Measurements from ENCODE around the gene KCNG2.

KCNG2 gene

DNA sequence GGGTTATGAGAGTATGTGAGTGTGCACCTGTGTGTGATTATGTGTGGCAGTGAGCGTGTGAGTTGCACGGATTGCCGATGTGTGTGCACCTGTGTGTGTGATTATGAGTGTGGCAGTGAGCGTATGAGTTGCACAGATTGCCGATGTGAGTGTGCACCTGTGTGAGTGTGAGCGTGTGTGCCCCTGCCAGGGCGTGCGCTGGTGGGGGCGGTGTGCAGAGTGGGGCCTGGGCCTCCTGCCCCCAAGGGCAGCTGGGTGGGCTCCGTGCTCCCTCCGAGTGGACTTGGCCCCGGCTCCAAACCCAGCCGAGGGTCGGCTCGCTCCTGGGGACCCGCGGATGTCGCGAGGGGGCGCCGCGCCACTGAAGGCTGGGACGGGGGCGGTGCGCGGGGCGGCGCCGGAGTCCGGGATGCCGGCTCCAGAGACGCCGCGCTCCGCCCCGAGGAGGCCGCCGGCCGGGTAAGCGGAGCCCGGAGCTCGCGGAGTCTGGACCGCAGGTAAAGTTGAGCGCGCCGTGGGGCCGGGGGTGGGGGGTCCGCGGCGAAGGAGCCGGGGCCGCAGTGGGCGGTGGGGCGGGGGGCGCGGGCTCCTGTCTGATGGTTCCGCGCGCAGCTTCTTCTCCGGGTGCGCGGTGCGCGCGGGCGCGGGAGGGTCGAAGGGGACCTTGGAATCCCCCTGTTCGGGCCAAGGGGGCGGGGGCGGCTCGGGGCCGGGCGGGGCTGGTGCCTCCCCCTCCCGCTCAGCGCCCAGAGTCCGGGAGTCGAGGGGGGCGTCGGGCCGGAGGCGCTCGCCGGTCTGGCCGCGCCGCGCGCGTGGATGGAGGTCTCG lies at the start of gene KCNG2 (continued):
- TF ChIP-seq, protein P1, sequence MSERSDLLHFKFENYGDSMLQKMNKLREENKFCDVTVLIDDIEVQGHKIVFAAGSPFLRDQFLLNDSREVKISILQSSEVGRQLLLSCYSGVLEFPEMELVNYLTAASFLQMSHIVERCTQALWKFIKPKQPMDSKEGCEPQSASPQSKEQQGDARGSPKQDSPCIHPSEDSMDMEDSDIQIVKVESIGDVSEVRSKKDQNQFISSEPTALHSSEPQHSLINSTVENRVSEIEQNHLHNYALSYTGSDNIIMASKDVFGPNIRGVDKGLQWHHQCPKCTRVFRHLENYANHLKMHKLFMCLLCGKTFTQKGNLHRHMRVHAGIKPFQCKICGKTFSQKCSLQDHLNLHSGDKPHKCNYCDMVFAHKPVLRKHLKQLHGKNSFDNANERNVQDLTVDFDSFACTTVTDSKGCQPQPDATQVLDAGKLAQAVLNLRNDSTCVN (tag by site-specific recombination; optimal IDR thresholded peaks at IDR 0.05), result peak; percentile 40

GRCh38 chr18:79748321-79749180 lies 49.2 kb upstream of the KCNG2 start:
- POLR2A ChIA-PET, result no interaction called here

GRCh38 chr18:79749251-79750191 lies 48.2 kb upstream of the KCNG2 start:
- TF ChIP-seq ZNF830 (tag by site-specific recombination; IDR thresholded peaks at IDR 0.05; ENCODE audit: low read depth), result no peak
- TF ChIP-seq IKZF3 (tag by site-specific recombination; IDR thresholded peaks at IDR 0.05), result no peak
- TF ChIP-seq ZNF660 (tag by site-specific recombination; IDR thresholded peaks at IDR 0.05), result no peak
- H3K36me3 ChIP-seq (ENCODE audit: control insufficient read depth in 2 of 2, insufficient read depth in 1 of 2, low read length in 2 of 2), result peaks cover 0 to 13% of the 10 kb centered on the region in 2 experiments; a peak in 1 of 3 replicates
- no peak overlapping the region for H3K4me3 ChIP-seq (ENCODE audit: low read depth, low read length)
- POLR2A ChIA-PET, result no interaction called here
- H3K4me1 ChIP-seq (ENCODE audit: control insufficient read depth, insufficient read depth, low read length), result no peaks in the 10 kb centered on the region
- H3K9me3 ChIP-seq (ENCODE audit: control insufficient read depth, insufficient read depth, low read depth, low read length), result no peaks in the 10 kb centered on the region
- CTCF ChIA-PET, result interaction anchor here (0.6 kb wide), 1 partner anchor 284 kb away, joined by 3 read pairs; no protein-coding TSS in a partner anchor
- no peak overlapping the region for H3K27ac ChIP-seq (ENCODE audit: extremely low read depth, low read depth, low read length)

More at GRCh38 chr18:79748321-79749180, 49.2 kb upstream of the KCNG2 start:
- Histone ChIP-seq H3K4me3 (ENCODE audit: low read depth, low read length) (no peak overlapping the region), H3K9me3 (ENCODE audit: control insufficient read depth, insufficient read depth, low read depth, low read length) (no peaks in the 10 kb centered on the region), H3K27ac (ENCODE audit: extremely low read depth, low read depth, low read length) (no peak overlapping the region), H3K36me3 (ENCODE audit: control insufficient read depth in 2 of 2, insufficient read depth in 1 of 2, low read length in 2 of 2) (peaks cover 0 to 5% of the 10 kb centered on the region in 2 experiments; a peak in 1 of 3 replicates), H3K4me1 (ENCODE audit: control insufficient read depth, insufficient read depth, low read length) (no peaks in the 10 kb centered on the region)
- TF ChIP-seq ZNF341 (tag by site-specific recombination; IDR thresholded peaks at IDR 0.05; ENCODE audit: low read depth) (no peak), ZNF19 (tag by site-specific recombination; IDR thresholded peaks at IDR 0.05; ENCODE audit: low read depth) (no peak), ZNF747 (tag by site-specific recombination; IDR thresholded peaks at IDR 0.05) (no peak), TCF7L2 (IDR thresholded peaks at IDR 0.05; ENCODE audit: borderline replicate concordance, low read depth, low read length) (no peak), ZNF658 (tag by site-specific recombination; IDR thresholded peaks at IDR 0.05) (no peak)
- TF ChIP-seq, protein P2, sequence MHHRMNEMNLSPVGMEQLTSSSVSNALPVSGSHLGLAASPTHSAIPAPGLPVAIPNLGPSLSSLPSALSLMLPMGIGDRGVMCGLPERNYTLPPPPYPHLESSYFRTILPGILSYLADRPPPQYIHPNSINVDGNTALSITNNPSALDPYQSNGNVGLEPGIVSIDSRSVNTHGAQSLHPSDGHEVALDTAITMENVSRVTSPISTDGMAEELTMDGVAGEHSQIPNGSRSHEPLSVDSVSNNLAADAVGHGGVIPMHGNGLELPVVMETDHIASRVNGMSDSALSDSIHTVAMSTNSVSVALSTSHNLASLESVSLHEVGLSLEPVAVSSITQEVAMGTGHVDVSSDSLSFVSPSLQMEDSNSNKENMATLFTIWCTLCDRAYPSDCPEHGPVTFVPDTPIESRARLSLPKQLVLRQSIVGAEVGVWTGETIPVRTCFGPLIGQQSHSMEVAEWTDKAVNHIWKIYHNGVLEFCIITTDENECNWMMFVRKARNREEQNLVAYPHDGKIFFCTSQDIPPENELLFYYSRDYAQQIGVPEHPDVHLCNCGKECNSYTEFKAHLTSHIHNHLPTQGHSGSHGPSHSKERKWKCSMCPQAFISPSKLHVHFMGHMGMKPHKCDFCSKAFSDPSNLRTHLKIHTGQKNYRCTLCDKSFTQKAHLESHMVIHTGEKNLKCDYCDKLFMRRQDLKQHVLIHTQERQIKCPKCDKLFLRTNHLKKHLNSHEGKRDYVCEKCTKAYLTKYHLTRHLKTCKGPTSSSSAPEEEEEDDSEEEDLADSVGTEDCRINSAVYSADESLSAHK (tag by site-specific recombination; IDR thresholded peaks at IDR 0.05), result no peak
- CTCF ChIA-PET, result no interaction called here

DNA sequence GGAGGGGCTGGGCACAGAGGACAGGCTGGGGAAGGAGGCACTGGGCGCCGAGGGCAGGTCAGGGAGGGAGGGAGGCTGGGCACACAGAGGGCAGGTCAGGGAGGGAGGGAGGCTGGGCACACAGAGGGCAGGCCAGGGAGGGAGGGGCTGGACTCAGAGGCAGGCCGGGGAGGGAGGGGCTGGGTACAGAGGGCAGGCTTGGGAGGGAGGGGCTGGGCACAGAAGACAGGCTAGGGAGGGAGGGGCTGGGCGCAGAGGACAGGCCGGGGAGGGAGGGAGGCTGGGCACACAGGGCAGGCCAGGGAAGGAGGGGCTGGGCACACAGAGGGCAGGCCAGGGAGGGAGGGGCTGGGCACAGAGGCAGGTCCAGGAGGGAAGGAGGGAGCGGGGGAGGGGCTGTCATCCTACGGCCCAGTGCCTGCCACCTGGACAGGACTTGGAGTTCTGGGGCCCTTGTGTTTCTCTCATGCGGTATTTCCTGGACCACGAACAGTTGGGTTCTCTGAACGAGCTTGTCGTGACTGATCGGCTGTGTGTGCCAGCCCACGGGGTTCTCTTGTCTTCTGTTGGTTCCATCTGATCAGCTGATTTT lies 46.7 kb upstream of the KCNG2 start:
- Histone ChIP-seq H3K36me3 (ENCODE audit: control insufficient read depth in 2 of 2, insufficient read depth in 1 of 2, low read length in 2 of 2) (peaks cover 0 to 19% of the 10 kb centered on the region in 2 experiments; a peak in 1 of 3 replicates), H3K4me1 (ENCODE audit: control insufficient read depth, insufficient read depth, low read length) (no peaks in the 10 kb centered on the region), H3K27ac (ENCODE audit: extremely low read depth, low read depth, low read length) (no peak overlapping the region), H3K9me3 (ENCODE audit: control insufficient read depth, insufficient read depth, low read depth, low read length) (no peaks in the 10 kb centered on the region), H3K4me3 (ENCODE audit: low read depth, low read length) (no peak overlapping the region)
- POLR2A ChIA-PET, result no interaction called here
- CTCF ChIA-PET, result no interaction called here
- TF ChIP-seq ZNF549 (tag by site-specific recombination; IDR thresholded peaks at IDR 0.05), result no peak
- TF ChIP-seq, protein P1 (tag by site-specific recombination; optimal IDR thresholded peaks at IDR 0.05), result no peak
- no peak for TF ChIP-seq ZNF513 (tag by site-specific recombination; IDR thresholded peaks at IDR 0.05)
- TF ChIP-seq ZNF580 (tag by site-specific recombination; IDR thresholded peaks at IDR 0.05), result no peak
- TF ChIP-seq KLF9 (tag by site-specific recombination; IDR thresholded peaks at IDR 0.05; ENCODE audit: low read depth), result no peak
- no peak for TF ChIP-seq ZFP69B (tag by site-specific recombination; IDR thresholded peaks at IDR 0.05)
- no peak for TF ChIP-seq KLF7 (tag by site-specific recombination; IDR thresholded peaks at IDR 0.05; ENCODE audit: borderline replicate concordance)
- TF ChIP-seq ZNF677 (tag by site-specific recombination; IDR thresholded peaks at IDR 0.05), result no peak
